GM19463 (cell line): Measurements from ENCODE around the gene OSGEP.

Source experiments
- ATAC-seq: cut with Tn5 transposase; IDR thresholded peaks from one replicate; pipeline ENCODE4 v1.9.1; 2021; ENCODE audit warnings: mild to moderate bottlenecking, moderate library complexity; ENCODE audit not compliant: unreplicated experiment

OSGEP gene

GRCh38 chr14:20400589-20400964, 54.0 kb downstream of the OSGEP start:
- no peak for ATAC-seq

GRCh38 chr14:20397511-20397910, 57.1 kb downstream of the OSGEP start:
- ATAC-seq = no peak
